Endothelial cell of umbilical vein (primary cell): ENCODE data around the gene BABAM2.

ENCODE experiments used
- CTCF ChIP-seq, 2 donors: IDR thresholded peaks; 1 replicate in 1 of 2; 2 replicates in 1 of 2; pipeline ENCODE4 v1.5.1; 2011; ENCODE audit warnings: low read length in 2 of 2, mild to moderate bottlenecking in 2 of 2, moderate library complexity in 2 of 2, control low read depth in 1 of 2, inconsistent platforms in 1 of 2, low read depth in 1 of 2; ENCODE audit not compliant: insufficient read depth in 1 of 2; ENCODE audit errors: extremely low read depth in 1 of 2
- FOS ChIP-seq: IDR thresholded peaks from 2 replicates; pipeline ENCODE4 v1.6.1; 2011; ENCODE audit warnings: mild to moderate bottlenecking, low read length, moderate library complexity, borderline replicate concordance; ENCODE audit not compliant: insufficient read depth
- JUN ChIP-seq: IDR thresholded peaks from 2 replicates; pipeline ENCODE4 v1.6.1; 2011; ENCODE audit warnings: borderline replicate concordance, low read depth; ENCODE audit not compliant: insufficient read length, insufficient read depth
- MYC ChIP-seq: IDR thresholded peaks from one replicate; pipeline ENCODE4 v1.6.1; 2011; ENCODE audit warnings: mild to moderate bottlenecking, low read depth, low read length
- POLR2A ChIP-seq: IDR thresholded peaks from 2 replicates; pipeline ENCODE4 v1.6.1; 2012; ENCODE audit warnings: low read depth, mild to moderate bottlenecking, control low read depth, low read length
- POLR2AphosphoS5 ChIP-seq: IDR thresholded peaks from 2 replicates; pipeline ENCODE4 v1.6.1; 2012; ENCODE audit warnings: low read depth, mild to moderate bottlenecking, control low read depth, low read length, moderate library complexity; ENCODE audit not compliant: insufficient read depth

DNA sequence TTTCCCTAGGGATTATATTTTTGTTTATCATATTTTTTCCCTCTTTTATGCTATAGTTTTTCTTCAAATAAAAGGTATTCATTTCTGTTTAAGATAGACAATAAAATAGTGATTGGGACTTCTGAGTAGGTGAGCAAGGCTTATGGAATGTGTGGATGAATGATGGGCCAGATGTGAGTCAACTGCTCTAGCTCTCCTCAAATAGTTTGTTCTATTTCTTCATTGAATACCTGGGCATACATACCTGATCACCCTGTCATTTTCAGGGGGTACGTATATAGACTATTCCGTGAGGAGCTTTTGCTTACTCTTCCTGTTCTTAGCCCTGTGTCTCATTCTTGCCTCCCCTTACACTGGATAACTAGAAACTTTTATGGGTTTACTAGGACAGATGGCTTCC lies 41.9 kb downstream of the BABAM2 start:
- no peak for TF ChIP-seq POLR2AphosphoS5
- TF ChIP-seq CTCF (IDR thresholded peaks at IDR 0.05; ENCODE audit: extremely low read depth in 1 of 2, insufficient read depth in 1 of 2, low read depth in 1 of 2, low read length in 2 of 2), result no peak
- peak; percentile 21 for TF ChIP-seq JUN
- TF ChIP-seq FOS, result peak; percentile 64
- TF ChIP-seq POLR2A, result no peak
- no peak for TF ChIP-seq MYC
